ENCODE results near the gene CHAT.

GRCh38 chr10:49633327-49634068 lies 19.7 kb downstream of the CHAT start:
- TF ChIP-seq CTCF (IDR thresholded peaks at IDR 0.05; ENCODE audit: low read depth, low read length, poor library complexity, severe bottlenecking), result no peak
- no peak for TF ChIP-seq EZH2phosphoT487 (IDR thresholded peaks at IDR 0.05; ENCODE audit: borderline replicate concordance, low read length)
